Neural cell (in vitro differentiated cells): Measurements from ENCODE around the gene SRGAP3. TPM values are rescaled to one million over a fixed set of nuclear protein-coding genes. Genes with fewer than 3 reads are reported as not detected.

Source experiments
- H2AFZ ChIP-seq: fragments of 200-600, 300-800 bp; sonication (generic), shearing (Covaris generic); 2 replicates; pipeline ENCODE4 v1.6.0; 2014; ENCODE audit warnings: low read depth, mild to moderate bottlenecking, antibody characterized with exemption, low read length, moderate library complexity
- H3F3A ChIP-seq: fragments of 200-600 bp; shearing (Covaris generic); 2 replicates; pipeline ENCODE4 v1.6.1; 2016; ENCODE audit warnings: mild to moderate bottlenecking, moderate library complexity, mixed read lengths, antibody characterized with exemption, low read length; ENCODE audit not compliant: insufficient read depth, poor library complexity, severe bottlenecking
- H3K27ac ChIP-seq: fragments of 200-600, 300-800 bp; sonication (generic), shearing (Covaris generic); 2 replicates; pipeline ENCODE4 v1.5.1; 2014; ENCODE audit warnings: mild to moderate bottlenecking, low read length, moderate library complexity
- H3K27me3 ChIP-seq: fragments of 300-800, 200-600 bp; sonication (generic), shearing (Covaris generic); 2 replicates; pipeline ENCODE4 v1.6.0; 2014; ENCODE audit warnings: mild to moderate bottlenecking, low read depth, low read length, moderate library complexity; ENCODE audit not compliant: insufficient read depth
- H3K36me3 ChIP-seq: fragments of 300-800, 200-600 bp; sonication (generic), shearing (Covaris generic); 2 replicates; pipeline ENCODE4 v1.5.1; 2014; ENCODE audit warnings: mild to moderate bottlenecking, antibody characterized with exemption, low read length, moderate library complexity; ENCODE audit not compliant: insufficient read depth
- H3K4me2 ChIP-seq: fragments of 300-800, 200-600 bp; sonication (generic), shearing (Covaris generic); 2 replicates; pipeline ENCODE4 v1.6.0; 2014; ENCODE audit warnings: mild to moderate bottlenecking, low read length
- H3K4me3 ChIP-seq: fragments of 300-800, 200-600 bp; sonication (generic), shearing (Covaris generic); 2 replicates; pipeline ENCODE4 v1.5.1; 2014; ENCODE audit warnings: mild to moderate bottlenecking, low read length, moderate library complexity
- H3K79me2 ChIP-seq: fragments of 200-600 bp; shearing (Covaris generic); replicated peaks from 2 replicates; pipeline ENCODE4 v1.6.0; 2014; ENCODE audit warnings: mild to moderate bottlenecking, low read length, moderate library complexity; ENCODE audit not compliant: insufficient read depth
- H3K9ac ChIP-seq: fragments of 300-800, 200-600 bp; sonication (generic), shearing (Covaris generic); 2 replicates; pipeline ENCODE4 v1.6.1; 2016; ENCODE audit warnings: mild to moderate bottlenecking, low read length, mixed read lengths
- H3K9me2 ChIP-seq: fragments of 200-600 bp; shearing (Covaris generic); 2 replicates; pipeline ENCODE4 v1.6.1; 2016; ENCODE audit warnings: mild to moderate bottlenecking, low read length, mixed read lengths; ENCODE audit not compliant: insufficient read depth
- H3K9me3 ChIP-seq: fragments of 200-600, 300-800 bp; sonication (generic), shearing (Covaris generic); 2 replicates; pipeline ENCODE4 v1.6.1; 2016; ENCODE audit warnings: mild to moderate bottlenecking, mixed run types, low read length, moderate library complexity, mixed read lengths
- H4K20me1 ChIP-seq: fragments of 200-600 bp; shearing (Covaris generic); 2 replicates; pipeline ENCODE4 v1.6.1; 2016; ENCODE audit warnings: mild to moderate bottlenecking, mixed run types; ENCODE audit not compliant: insufficient read depth
- CTCF ChIP-seq: fragments of 450-650 bp; IDR thresholded peaks from 2 replicates; pipeline ENCODE4 v1.5.1; 2014; ENCODE audit warnings: antibody characterized with exemption, mild to moderate bottlenecking, moderate library complexity; ENCODE audit not compliant: poor library complexity, severe bottlenecking
- EP300 ChIP-seq: fragments of 450-650 bp; conservative IDR thresholded peaks from 2 replicates; pipeline ENCODE4 v1.6.1; 2014; ENCODE audit warnings: antibody characterized with exemption, mild to moderate bottlenecking, moderate library complexity; ENCODE audit not compliant: poor library complexity, severe bottlenecking
- EZH2 ChIP-seq: fragments of 200-600, 300-800 bp; shearing (Covaris generic), sonication (generic); IDR thresholded peaks from 2 replicates; pipeline ENCODE4 v1.6.1; 2014; ENCODE audit warnings: antibody characterized with exemption, low read length, borderline replicate concordance, mild to moderate bottlenecking; ENCODE audit not compliant: insufficient read depth, poor library complexity, severe bottlenecking
- MXI1 ChIP-seq: fragments of 450-650 bp; conservative IDR thresholded peaks from 2 replicates; pipeline ENCODE4 v1.6.1; 2014; ENCODE audit warnings: antibody characterized with exemption, mild to moderate bottlenecking; ENCODE audit not compliant: poor library complexity, severe bottlenecking
- POLR2AphosphoS5 ChIP-seq: IDR thresholded peaks from 2 replicates; pipeline ENCODE4 v1.6.1; 2012
- RAD21 ChIP-seq: fragments of 450-650 bp; conservative IDR thresholded peaks from 2 replicates; pipeline ENCODE4 v1.6.1; 2014; ENCODE audit warnings: antibody characterized with exemption, mild to moderate bottlenecking, moderate library complexity
- REST ChIP-seq: IDR thresholded peaks from 2 replicates; pipeline ENCODE4 v1.6.1; 2012; ENCODE audit warnings: borderline replicate concordance
- SMC3 ChIP-seq: fragments of 450-650 bp; conservative IDR thresholded peaks from 2 replicates; pipeline ENCODE4 v1.6.1; 2014; ENCODE audit warnings: antibody characterized with exemption, mild to moderate bottlenecking, moderate library complexity; ENCODE audit not compliant: poor library complexity
- TAF1 ChIP-seq: IDR thresholded peaks from 2 replicates; pipeline ENCODE4 v1.6.1; 2012; ENCODE audit warnings: low read depth
- polyA plus RNA-seq: library from polyadenylated mRNA; depleted of rRNA; stranded (reverse); fragments of >200 nt; gene quantifications from 2 replicates; pipeline ENCODE4 v1.2.3, GENCODE V29; 2014

SRGAP3 gene
- polyA plus RNA-seq, 1 donor from 2014 or later = 31.5 TPM

- H3K9me3 ChIP-seq = no peaks in the 10 kb centered on the region
- no peaks in the 10 kb centered on the region for H3K27me3 ChIP-seq
- no peaks in the 10 kb centered on the region for H3K9me2 ChIP-seq
- no peak for TF ChIP-seq REST
- no peak for TF ChIP-seq EP300
- no peak for TF ChIP-seq TAF1
- no peaks in the 10 kb centered on the region for H3K79me2 ChIP-seq
- H3K4me2 ChIP-seq = no peak overlapping the region
- H3K9ac ChIP-seq = no peak overlapping the region
- no peak overlapping the region for H2AFZ ChIP-seq
- H3K4me3 ChIP-seq = no peak overlapping the region
- H3F3A ChIP-seq = no peaks in the 10 kb centered on the region
- H3K36me3 ChIP-seq = peaks cover 18% of the 10 kb centered on the region
- no peaks in the 10 kb centered on the region for H4K20me1 ChIP-seq
- no peak overlapping the region for H3K27ac ChIP-seq
Observed at GRCh38 chr3:8993331-8993730, 256.1 kb downstream of the SRGAP3 start.

GRCh38 chr3:8992854-8993253 is 256.6 kb downstream of the SRGAP3 start:
- Histone ChIP-seq H3K4me2 (no peak overlapping the region), H3K27ac (no peak overlapping the region), H3K9me3 (no peaks in the 10 kb centered on the region), H3K27me3 (no peaks in the 10 kb centered on the region), H3F3A (no peaks in the 10 kb centered on the region), H3K9me2 (no peaks in the 10 kb centered on the region), H3K36me3 (peaks cover 18% of the 10 kb centered on the region), H3K9ac (no peak overlapping the region), H3K79me2 (no peaks in the 10 kb centered on the region), H2AFZ (no peak overlapping the region), H4K20me1 (no peaks in the 10 kb centered on the region), H3K4me3 (no peak overlapping the region)
- TF ChIP-seq REST (no peak), CTCF (no peak), EZH2 (no peak), TAF1 (no peak), MXI1 (no peak), RAD21 (no peak), POLR2AphosphoS5 (no peak), EP300 (no peak), SMC3 (no peak)
